GM12878 (cell line): ENCODE measurements around the gene DENND10. TPM values are rescaled to one million over a fixed set of nuclear protein-coding genes. Genes with fewer than 3 reads are reported as not detected.
"Not testable (repeated sequence)": the region's sequence is repeated elsewhere in the genome, so short reads cannot be mapped to it uniquely, and the experiment has no call there.

ENCODE experiments used
- ATAC-seq: fragments of 200-7000 bp; cut with Tn5 transposase; 3 replicates; pipeline ENCODE4 v1.9.1; 2020; ENCODE audit warnings: mild to moderate bottlenecking, moderate library complexity
- BruUV-seq: library from RNA; stranded (reverse); fragments of 400-500 nt; replicated peaks from 2 replicates; lab custom pipeline; 2021; lab: Mats Ljungman, UMichigan
- CTCF ChIA-PET: fragments of 300-600 bp; sonication (Branson Sonifier 250); formaldehyde crosslinking; extraction: SDS; loops from one replicate; lab custom pipeline; 2021; ENCODE audit warnings: inconsistent platforms; lab: Yijun Ruan, JAX
- POLR2A ChIA-PET: fragments of 350-600 bp; formaldehyde crosslinking; extraction: SDS; loops from one replicate; lab custom pipeline; 2021; ENCODE audit warnings: inconsistent platforms; lab: Charles Lee
- RAD21 ChIA-PET: fragments of 300-600 bp; sonication (Branson Sonifier 250); formaldehyde crosslinking; loops from one replicate; lab custom pipeline; 2023; ENCODE audit warnings: antibody characterized with exemption; ENCODE audit not compliant: unreplicated experiment; lab: Charles Lee
- SMC1A ChIA-PET: fragments of 300-600 bp; sonication (Branson Sonifier 250); formaldehyde crosslinking; loops from one replicate; lab custom pipeline; 2023; ENCODE audit not compliant: unreplicated experiment, uncharacterized antibody; lab: Charles Lee
- DNase-seq: peaks from one replicate; pipeline ENCODE4 v3.0.0-alpha.2; 2011; ENCODE audit warnings: low read depth, low spot score
- FAIRE-seq: peaks from 3 replicates; lab custom pipeline; 2011; peaks lifted over from hg19 to GRCh38; lab: Jason Lieb, UNC
- H2AFZ ChIP-seq: 2 replicates; pipeline ENCODE4 v1.6.0; 2011; ENCODE audit warnings: low read depth, low read length, control low read depth; ENCODE audit not compliant: control insufficient read depth
- H3K27ac ChIP-seq: 2 replicates; pipeline ENCODE4 v1.5.1; 2011; ENCODE audit warnings: control low read depth; ENCODE audit not compliant: control insufficient read depth, insufficient read depth
- H3K27me3 ChIP-seq, 2 experiments: replicated peaks in 1 of 2; 2 replicates each; pipeline versions ENCODE4 v1.6.0 to v1.6.1; 2011; ENCODE audit warnings: low read length in 1 of 2; ENCODE audit not compliant: control insufficient read depth in 2 of 2, insufficient read depth in 2 of 2
- H3K36me3 ChIP-seq, 2 experiments: 2 replicates each; pipeline ENCODE4 v1.5.1; 2011; ENCODE audit warnings: low read length in 1 of 2; ENCODE audit not compliant: control insufficient read depth in 2 of 2, insufficient read depth in 2 of 2
- H3K4me1 ChIP-seq: 2 replicates; pipeline ENCODE4 v1.6.1; 2011; ENCODE audit warnings: mild to moderate bottlenecking, low read length, moderate library complexity, mixed read lengths; ENCODE audit not compliant: control insufficient read depth, insufficient read depth
- H3K4me2 ChIP-seq: 2 replicates; pipeline ENCODE4 v1.6.0; 2011; ENCODE audit warnings: control low read depth; ENCODE audit not compliant: control insufficient read depth, insufficient read depth
- H3K4me3 ChIP-seq: fragments of 200-600 bp; sonication (generic); 2 replicates; pipeline ENCODE4 v1.5.1; 2016
- H3K79me2 ChIP-seq: 2 replicates; pipeline ENCODE4 v1.6.0; 2011; ENCODE audit warnings: low read length; ENCODE audit not compliant: control insufficient read depth, insufficient read depth
- H3K9ac ChIP-seq: 2 replicates; pipeline ENCODE4 v1.8.0; 2011; ENCODE audit warnings: low read length, control low read depth, mixed read lengths; ENCODE audit not compliant: control insufficient read depth, insufficient read depth
- H3K9me3 ChIP-seq: replicated peaks from 3 replicates; pipeline ENCODE4 v1.5.1; 2011; ENCODE audit warnings: mild to moderate bottlenecking, low read length; ENCODE audit not compliant: control insufficient read depth, insufficient read depth
- H4K20me1 ChIP-seq: 2 replicates; pipeline ENCODE4 v1.6.0; 2011; ENCODE audit not compliant: control insufficient read depth, insufficient read depth
- EP300 ChIP-seq, 2 experiments: fragments of 150-350 bp in 1 of 2; IDR thresholded peaks; 2 replicates each; pipeline ENCODE4 v1.6.1; 2011 to 2012; ENCODE audit warnings: low read depth in 2 of 2, low read length in 2 of 2, borderline replicate concordance in 1 of 2, improper control_type of control experiment in 1 of 2, inconsistent platforms in 1 of 2; ENCODE audit not compliant: control insufficient read depth in 1 of 2
- IKZF2 ChIP-seq, 2 experiments: fragments of 450-650 bp; IDR thresholded peaks; 2 replicates each; pipeline ENCODE4 v1.6.1; 2017; ENCODE audit warnings: mild to moderate bottlenecking in 2 of 2, moderate library complexity in 2 of 2
- WGBS: methylation state at CpG from one replicate; pipeline ENCODE4 v1.1.6; 2016; ENCODE audit warnings: low lambda C conversion rate; ENCODE audit not compliant: insufficient replicate concordance, insufficient coverage; ENCODE audit errors: missing lambda C conversion rate; 5-methylcytosine and 5-hydroxymethylcytosine counted together
- in situ Hi-C: fragments of 300-500 bp; cut with MboI; formaldehyde crosslinking; loops from 9 replicates; pipeline ENCODE4 v1.14.3; 2018; ENCODE audit warnings: mixed read lengths
- intact Hi-C: fragments of 100-400 bp; cut with micrococcal nuclease; formaldehyde crosslinking; loops from one replicate; pipeline ENCODE4 v1.14.2; 2022; ENCODE audit not compliant: unreplicated experiment
- polyA plus RNA-seq, 11 experiments: library from polyadenylated mRNA; depleted of rRNA in 4 of 11; unstranded in 6 of 11; stranded (reverse) in 5 of 11; fragments of >200 nt; fragmentation: Nextera tagmentation in 4 of 11; fragmentation: Illumina TruSeq in 1 of 11; extraction: Ambion mirVana in 4 of 11; extraction: Trizol in 1 of 11; gene quantifications; 1 replicate in 1 of 11; 2 replicates in 10 of 11; pipeline versions ENCODE4 v1.2.1 to v1.2.3, GENCODE V29; 2011 to 2016; ENCODE audit warnings: inconsistent platforms in 2 of 11, missing spikeins in 2 of 11, low read depth in 1 of 11
- total RNA-seq, 4 experiments: library from RNA; depleted of rRNA in 3 of 4; stranded (reverse); fragments of >200 nt in 3 of 4; fragmentation: Illumina TruSeq in 1 of 4; extraction: Trizol in 1 of 4; gene quantifications; 2 replicates each; pipeline versions ENCODE4 v1.2.1 to v1.2.3, GENCODE V29; 2013 to 2021
- TF ChIP-seq, protein P1 (sequence below): fragments of 450-650 bp; formaldehyde crosslinking; IDR thresholded peaks from 2 replicates; pipeline ENCODE4 v1.5.0; 2022; ENCODE audit warnings: mild to moderate bottlenecking, missing genetic modification characterization
- TF ChIP-seq, protein P2 (sequence below): fragments of 450-650 bp; IDR thresholded peaks from 2 replicates; pipeline ENCODE4 v1.6.1; 2017; ENCODE audit warnings: antibody characterized with exemption, mild to moderate bottlenecking, moderate library complexity
- TF ChIP-seq, protein P3 (sequence below): fragments of 450-650 bp; IDR thresholded peaks from 2 replicates; pipeline ENCODE4 v1.6.1; 2018; ENCODE audit warnings: borderline replicate concordance, mild to moderate bottlenecking; ENCODE audit not compliant: partially characterized antibody
- TF ChIP-seq, protein P4 (sequence below): fragments of 450-650 bp; IDR thresholded peaks from 2 replicates; pipeline ENCODE4 v1.6.1; 2014; ENCODE audit warnings: mild to moderate bottlenecking

DENND10 gene
- total and polyA plus RNA-seq, 10 of the 15 experiments (the other 5 are each of a cell fraction or from before 2014, with no cell fraction given) = 21.5 to 39.8 (median 26.2) TPM

DNA sequence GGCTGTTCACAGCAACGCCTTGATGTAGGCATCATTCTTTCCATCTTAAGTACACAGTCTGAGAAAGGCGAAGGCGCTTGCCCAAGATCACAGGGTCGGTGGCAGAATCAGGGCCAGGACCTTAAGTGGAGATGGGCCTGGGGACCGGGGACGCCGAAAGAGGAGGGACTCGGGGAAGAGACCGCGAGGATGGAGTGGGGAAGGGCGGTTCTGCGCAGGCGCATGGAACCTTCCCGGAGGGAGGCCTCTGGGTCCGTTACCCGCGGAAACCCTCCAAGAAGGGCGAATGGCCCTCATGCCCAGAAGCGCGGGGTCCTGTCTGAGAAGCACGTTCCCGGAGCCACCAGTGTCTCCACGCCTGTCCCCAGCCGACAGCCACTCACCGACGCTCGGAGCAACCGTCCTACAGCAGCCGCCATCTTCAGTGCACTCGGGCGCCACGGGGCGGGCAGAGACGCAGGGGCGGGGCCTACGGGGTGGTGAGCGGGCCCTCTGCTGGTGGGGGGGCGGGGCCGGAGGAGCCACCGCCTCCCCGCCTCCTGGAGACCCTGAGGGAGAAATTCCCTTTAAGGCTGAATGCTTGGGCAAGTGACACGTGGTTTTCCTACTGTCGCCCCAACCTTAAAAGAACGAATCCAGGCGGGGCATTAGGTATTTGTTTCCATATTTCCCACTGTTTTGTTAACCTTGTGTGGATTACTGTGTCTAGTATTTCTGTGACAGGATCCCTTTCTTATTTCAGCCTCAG, 74.6 kb downstream of the DENND10 start, which contains the start of gene PRDX3 (continued):
- TF ChIP-seq, protein P1, sequence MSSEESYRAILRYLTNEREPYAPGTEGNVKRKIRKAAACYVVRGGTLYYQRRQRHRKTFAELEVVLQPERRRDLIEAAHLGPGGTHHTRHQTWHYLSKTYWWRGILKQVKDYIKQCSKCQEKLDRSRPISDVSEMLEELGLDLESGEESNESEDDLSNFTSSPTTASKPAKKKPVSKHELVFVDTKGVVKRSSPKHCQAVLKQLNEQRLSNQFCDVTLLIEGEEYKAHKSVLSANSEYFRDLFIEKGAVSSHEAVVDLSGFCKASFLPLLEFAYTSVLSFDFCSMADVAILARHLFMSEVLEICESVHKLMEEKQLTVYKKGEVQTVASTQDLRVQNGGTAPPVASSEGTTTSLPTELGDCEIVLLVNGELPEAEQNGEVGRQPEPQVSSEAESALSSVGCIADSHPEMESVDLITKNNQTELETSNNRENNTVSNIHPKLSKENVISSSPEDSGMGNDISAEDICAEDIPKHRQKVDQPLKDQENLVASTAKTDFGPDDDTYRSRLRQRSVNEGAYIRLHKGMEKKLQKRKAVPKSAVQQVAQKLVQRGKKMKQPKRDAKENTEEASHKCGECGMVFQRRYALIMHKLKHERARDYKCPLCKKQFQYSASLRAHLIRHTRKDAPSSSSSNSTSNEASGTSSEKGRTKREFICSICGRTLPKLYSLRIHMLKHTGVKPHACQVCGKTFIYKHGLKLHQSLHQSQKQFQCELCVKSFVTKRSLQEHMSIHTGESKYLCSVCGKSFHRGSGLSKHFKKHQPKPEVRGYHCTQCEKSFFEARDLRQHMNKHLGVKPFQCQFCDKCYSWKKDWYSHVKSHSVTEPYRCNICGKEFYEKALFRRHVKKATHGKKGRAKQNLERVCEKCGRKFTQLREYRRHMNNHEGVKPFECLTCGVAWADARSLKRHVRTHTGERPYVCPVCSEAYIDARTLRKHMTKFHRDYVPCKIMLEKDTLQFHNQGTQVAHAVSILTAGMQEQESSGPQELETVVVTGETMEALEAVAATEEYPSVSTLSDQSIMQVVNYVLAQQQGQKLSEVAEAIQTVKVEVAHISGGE = peak; percentile 80
- TF ChIP-seq, protein P2, sequence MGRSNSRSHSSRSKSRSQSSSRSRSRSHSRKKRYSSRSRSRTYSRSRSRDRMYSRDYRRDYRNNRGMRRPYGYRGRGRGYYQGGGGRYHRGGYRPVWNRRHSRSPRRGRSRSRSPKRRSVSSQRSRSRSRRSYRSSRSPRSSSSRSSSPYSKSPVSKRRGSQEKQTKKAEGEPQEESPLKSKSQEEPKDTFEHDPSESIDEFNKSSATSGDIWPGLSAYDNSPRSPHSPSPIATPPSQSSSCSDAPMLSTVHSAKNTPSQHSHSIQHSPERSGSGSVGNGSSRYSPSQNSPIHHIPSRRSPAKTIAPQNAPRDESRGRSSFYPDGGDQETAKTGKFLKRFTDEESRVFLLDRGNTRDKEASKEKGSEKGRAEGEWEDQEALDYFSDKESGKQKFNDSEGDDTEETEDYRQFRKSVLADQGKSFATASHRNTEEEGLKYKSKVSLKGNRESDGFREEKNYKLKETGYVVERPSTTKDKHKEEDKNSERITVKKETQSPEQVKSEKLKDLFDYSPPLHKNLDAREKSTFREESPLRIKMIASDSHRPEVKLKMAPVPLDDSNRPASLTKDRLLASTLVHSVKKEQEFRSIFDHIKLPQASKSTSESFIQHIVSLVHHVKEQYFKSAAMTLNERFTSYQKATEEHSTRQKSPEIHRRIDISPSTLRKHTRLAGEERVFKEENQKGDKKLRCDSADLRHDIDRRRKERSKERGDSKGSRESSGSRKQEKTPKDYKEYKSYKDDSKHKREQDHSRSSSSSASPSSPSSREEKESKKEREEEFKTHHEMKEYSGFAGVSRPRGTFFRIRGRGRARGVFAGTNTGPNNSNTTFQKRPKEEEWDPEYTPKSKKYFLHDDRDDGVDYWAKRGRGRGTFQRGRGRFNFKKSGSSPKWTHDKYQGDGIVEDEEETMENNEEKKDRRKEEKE = no peak
- TF ChIP-seq, protein P3, sequence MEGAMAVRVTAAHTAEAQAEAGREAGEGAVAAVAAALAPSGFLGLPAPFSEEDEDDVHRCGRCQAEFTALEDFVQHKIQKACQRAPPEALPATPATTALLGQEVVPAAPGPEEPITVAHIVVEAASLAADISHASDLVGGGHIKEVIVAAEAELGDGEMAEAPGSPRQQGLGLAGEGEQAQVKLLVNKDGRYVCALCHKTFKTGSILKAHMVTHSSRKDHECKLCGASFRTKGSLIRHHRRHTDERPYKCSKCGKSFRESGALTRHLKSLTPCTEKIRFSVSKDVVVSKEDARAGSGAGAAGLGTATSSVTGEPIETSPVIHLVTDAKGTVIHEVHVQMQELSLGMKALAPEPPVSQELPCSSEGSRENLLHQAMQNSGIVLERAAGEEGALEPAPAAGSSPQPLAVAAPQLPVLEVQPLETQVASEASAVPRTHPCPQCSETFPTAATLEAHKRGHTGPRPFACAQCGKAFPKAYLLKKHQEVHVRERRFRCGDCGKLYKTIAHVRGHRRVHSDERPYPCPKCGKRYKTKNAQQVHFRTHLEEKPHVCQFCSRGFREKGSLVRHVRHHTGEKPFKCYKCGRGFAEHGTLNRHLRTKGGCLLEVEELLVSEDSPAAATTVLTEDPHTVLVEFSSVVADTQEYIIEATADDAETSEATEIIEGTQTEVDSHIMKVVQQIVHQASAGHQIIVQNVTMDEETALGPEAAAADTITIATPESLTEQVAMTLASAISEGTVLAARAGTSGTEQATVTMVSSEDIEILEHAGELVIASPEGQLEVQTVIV = no peak
- TF ChIP-seq EP300 (IDR thresholded peaks at IDR 0.05; ENCODE audit: borderline replicate concordance in 1 of 2, control insufficient read depth in 1 of 2, low read depth in 2 of 2, low read length in 2 of 2) = no peak
- TF ChIP-seq IKZF2 (IDR thresholded peaks at IDR 0.05) = no peak; a peak in 1 of 4 replicates
- TF ChIP-seq, protein P4, sequence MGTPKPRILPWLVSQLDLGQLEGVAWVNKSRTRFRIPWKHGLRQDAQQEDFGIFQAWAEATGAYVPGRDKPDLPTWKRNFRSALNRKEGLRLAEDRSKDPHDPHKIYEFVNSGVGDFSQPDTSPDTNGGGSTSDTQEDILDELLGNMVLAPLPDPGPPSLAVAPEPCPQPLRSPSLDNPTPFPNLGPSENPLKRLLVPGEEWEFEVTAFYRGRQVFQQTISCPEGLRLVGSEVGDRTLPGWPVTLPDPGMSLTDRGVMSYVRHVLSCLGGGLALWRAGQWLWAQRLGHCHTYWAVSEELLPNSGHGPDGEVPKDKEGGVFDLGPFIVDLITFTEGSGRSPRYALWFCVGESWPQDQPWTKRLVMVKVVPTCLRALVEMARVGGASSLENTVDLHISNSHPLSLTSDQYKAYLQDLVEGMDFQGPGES = no peak
- TF ChIP-seq, all 136 proteins: peak for 36

DNA sequence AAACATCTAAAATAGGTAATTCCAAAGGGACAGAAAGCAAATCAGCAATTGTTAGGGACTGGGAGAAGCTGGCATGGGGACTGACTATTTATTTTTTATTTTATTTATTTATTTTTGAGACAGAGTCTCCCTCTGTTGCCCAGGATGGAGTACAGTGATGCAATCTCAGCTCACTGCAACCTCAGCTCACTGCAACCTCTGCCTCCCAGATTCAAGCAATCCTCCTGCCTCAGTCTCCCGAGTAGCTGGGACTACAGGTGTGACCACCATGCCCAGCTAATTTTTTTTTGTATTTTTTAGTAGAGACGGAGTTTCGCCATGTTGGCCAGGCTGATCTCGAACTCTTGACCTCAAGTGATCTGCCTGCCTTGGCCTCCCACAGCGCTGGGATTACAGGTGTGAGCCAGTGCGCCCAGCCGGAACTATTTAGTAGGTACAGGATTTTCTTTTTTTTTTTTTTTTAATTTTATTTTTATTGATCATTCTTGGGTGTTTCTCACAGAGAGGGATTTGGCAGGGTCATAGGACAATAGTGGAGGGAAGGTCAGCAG, 77.0 kb downstream of the DENND10 start:
- H3K27ac ChIP-seq, H2AFZ ChIP-seq, H3K4me3 ChIP-seq, H3K36me3 ChIP-seq, H3K9ac ChIP-seq, FAIRE-seq, H3K9me3 ChIP-seq, ATAC-seq, H3K4me2 ChIP-seq, DNase-seq, H3K27me3 ChIP-seq, H4K20me1 ChIP-seq, BruUV-seq, intact Hi-C loops: not testable (repeated sequence)
- ChIA-PET CTCF (interaction anchor here (0.5 to 2.7 kb wide), 11 partner anchors 8 to 837 kb away, joined by 3 to 17 read pairs (median 3); no protein-coding TSS in a partner anchor), POLR2A (interaction anchor here (2.1 kb wide), 1 partner anchor 9 kb away, joined by 18 read pairs; no protein-coding TSS in a partner anchor), SMC1A (interaction anchor here (0.7 to 2.4 kb wide), 4 partner anchors 9 to 711 kb away, joined by 4 to 14 read pairs (median 6); no protein-coding TSS in a partner anchor), RAD21 (interaction anchor here (0.9 to 1.5 kb wide), 3 partner anchors 17 to 209 kb away, joined by 3 to 7 read pairs (median 5); no protein-coding TSS in a partner anchor)
- in situ Hi-C loops = loop anchor here (25.0 kb wide), 1 partner anchor 619 kb away; no protein-coding TSS in a partner anchor
- 90% methylated on average over 7 of the region's 7 CpGs for WGBS
- peaks cover 14% of the 10 kb centered on the region for H3K4me1 ChIP-seq
- peaks cover 28% of the 10 kb centered on the region for H3K79me2 ChIP-seq
